Left hindlimb (tissue), 1 donor: ENCODE data around the gene LEMD2.
A peak's percentile ranks its signal among the peaks of the same experiment; 100 is the strongest.

Experiments used
- DNase-seq: peaks from one replicate; pipeline ENCODE4 v3.0.0-alpha.2; 2018

Gene LEMD2

DNA sequence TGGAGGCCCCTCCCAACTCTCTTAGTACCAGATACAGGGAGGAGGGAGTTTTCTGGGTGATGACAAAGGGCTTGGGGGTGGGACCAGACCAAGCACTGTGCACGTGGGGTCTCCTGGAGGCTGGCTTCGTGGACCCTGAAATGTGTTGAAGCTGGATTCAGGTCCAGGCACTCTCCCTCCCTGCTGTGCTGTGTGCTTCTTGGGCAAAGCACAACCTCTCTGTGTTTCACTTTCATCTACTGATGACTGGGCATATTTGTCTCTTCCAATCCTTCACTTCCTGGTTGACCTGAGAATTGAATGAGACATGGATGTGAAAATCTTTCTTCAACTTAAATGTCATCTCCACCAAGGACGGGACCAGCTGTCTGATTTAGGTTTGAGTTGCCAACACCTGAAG, 29.4 kb upstream of the LEMD2 start:
- DNase-seq, result no peak

DNA sequence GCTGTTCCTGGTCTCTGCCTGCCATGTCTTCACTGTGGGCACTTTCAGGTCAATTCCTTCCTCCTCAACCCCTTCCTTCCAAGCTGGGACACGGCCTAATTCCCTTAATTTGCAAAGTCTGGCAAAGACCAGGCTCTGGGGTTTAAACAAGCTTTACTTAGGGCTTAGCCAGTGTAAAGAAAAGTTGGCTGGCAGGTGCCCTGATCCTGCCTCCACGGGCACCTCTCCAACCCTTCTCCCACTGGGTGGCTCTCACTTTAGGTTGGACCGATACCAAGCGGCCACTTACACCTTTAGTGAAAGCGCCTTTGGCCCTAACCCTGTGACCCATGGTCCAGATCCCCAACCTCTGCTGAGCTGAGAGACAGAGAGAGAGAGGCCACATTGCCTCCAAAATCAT, 28.6 kb upstream of the LEMD2 start:
- no peak for DNase-seq

DNA sequence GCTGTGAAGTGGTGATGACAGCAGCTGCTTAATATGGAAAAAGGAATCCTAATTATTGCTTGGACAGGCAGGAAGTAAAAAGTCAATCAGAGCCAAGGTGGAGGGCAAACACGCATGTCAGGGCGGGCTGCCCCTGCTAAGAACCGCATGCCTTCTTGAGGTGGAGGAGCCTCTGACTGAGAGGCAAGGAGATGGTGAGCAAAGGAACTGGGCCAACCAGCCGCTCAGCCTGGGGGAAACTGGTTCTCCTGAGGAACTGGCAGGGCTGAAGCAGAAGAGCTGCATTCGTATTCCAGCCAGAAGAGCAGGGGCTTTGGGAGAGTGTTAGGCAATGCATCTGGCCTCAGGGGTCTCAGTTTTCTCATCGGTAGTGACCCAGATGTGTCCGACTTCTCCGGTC, 28.0 kb upstream of the LEMD2 start:
- DNase-seq, result no peak

DNA sequence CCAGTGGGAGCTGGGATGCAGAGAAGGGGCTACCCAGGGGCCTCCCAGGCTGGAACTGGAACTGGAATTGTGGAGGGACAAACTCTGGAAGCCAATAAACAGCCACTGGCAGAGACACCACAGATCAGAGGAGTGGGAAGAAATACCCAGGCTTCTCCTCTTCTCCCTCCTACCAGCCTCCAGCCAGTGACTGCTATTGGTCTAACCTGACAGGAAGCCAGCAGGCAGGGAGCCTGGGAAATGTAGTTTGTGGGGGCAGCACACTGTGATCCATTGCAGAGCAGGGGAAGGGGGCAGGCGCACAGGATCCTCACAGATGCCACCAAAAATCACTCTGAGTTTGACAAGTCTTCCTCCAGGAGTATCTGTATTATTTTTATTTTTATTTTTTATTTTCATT, 26.9 kb upstream of the LEMD2 start:
- DNase-seq, result no peak

DNA sequence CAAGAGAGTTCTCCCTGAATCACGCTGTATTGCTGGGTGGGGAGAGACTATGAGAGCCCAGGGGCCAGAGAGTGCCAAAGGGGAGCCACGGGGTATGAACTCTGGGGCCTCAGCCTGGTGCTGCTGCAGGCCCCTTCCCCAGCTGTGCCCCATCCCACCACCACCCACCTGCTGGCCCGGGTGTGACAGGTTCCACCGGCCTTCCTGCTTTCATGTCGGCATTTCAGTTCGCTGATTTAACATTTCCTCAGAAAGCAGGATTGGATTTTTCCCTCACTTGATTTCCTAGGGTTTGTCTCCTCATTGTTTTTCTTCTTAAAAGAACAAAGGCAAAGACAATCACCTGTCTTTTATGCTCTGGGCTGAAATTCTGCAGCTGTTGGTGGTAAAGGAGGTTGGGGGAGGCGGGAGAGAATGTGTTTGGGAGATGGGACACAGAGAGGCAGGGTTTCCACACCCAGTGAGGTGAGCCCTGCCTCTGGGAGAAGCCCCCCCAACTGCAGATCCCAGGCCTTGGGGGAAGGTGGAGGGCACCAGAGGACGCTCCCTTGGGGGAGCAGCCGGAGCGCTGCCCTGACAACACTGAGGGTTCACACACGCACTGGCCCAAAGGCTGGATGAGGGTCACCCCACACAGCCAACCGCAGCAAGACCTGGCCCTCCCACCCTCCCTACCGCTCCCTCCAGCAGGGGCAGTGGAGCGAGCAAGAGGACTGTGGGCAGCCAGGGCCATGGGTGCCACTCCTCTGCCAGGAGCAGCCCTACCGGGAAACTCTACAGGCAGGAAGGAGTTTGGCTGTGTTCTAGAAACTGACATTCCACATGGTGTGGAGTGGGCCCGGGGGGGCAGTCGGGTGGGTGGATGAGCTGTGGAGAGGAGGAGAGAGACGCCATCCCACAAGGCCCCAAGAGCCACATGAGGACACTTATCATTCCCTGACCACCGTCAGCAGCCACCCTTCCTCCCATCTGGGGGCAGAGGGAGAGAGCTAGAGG, 25.4 kb upstream of the LEMD2 start:
- no peak for DNase-seq

DNA sequence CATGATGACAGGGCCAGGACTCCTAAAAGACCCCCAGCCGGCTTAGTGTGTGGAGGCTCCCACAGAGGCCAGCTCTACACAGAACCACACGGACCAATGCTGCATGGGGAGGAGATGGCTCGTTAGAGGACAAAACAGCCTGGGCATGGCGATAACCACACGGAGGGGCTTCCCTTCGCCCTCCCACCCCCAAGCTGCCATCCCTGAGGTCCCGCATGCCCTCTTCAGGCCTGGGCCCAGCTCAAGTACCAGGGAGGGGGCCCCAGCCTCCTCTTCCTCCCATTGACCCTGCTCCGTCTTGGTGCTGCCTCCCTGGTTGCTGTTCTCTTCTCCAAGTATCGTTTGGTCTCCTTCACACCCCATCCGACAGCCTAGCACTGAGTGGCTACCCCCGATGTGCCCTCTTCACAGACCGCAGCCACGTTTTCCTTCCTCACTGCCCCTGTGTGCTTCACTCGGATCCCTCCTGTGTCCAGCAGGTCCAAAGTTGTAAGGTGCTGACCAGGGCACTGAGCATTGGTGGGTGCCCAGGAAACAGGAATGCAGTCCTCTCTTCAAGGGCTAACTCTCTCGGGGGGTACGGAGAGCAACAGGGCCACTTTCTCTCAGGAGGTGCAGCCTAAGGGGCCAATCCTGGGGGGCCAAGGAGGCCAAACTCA, 24.4 kb upstream of the LEMD2 start:
- DNase-seq, result no peak

DNA sequence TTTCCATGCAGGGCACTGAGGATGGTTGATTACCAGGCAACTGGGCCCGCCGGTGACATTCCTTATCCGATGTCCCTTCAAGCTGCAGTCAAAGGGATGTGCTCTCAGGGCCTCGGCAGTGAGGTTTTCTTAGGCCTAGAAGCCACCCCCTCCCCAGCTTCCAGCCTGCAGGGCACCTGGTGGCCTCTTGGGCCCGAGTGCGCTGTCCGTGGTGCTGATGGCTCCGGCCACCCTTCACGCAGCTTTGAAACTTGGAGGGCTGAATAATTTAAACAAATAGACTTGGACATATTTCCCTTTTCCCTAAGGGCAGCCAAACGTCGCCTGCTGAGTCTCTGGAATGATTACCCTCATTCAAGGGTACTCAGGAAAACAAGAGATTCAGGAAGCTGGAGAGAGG, 23.7 kb upstream of the LEMD2 start:
- DNase-seq, result peak; percentile 63

DNA sequence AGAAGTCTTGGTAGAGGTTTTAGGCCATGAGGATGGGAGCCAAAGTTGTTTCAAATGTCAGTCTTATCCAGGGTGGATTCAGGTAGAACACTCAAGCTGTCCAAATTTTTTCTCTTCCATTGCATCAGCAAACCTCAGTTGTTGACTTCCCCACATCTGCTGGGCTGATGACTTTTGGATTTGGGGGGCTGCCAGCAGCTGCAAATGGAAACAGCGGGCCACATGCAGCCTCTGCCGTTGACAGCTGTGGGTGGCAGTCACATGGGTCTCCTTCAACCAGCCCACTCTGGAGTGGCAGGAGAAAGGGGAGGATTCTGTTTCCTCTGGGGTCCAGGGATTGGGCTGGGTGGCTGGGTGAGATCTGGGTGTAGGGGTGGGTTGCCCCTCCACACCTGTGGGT, 20.7 kb upstream of the LEMD2 start:
- peak; percentile 51 for DNase-seq

DNA sequence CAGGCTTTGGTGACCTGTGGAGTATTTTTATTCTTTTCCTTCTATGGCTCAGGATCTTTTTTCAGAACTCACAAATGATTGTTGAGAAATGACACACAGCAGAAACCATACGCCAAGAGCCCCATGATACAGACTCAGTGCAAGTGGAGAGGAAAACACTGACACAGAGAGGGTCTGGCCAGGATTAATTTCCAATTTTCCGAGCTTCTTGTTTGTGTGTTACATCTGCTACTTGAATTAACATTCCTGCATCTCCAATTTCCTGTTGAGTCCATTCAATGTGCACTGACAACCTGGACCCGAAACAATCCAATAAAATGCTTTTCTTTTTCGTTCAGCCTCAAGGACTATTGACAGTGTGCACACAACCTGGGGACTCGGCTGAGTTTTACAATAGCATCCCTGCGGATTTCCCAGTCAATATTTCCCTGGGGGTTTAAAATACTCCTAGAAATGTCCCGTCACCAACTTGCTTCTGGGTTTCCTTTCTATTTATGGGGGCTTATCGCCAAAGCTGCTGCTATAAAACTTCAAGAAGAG, 19.8 kb upstream of the LEMD2 start:
- no peak for DNase-seq

DNA sequence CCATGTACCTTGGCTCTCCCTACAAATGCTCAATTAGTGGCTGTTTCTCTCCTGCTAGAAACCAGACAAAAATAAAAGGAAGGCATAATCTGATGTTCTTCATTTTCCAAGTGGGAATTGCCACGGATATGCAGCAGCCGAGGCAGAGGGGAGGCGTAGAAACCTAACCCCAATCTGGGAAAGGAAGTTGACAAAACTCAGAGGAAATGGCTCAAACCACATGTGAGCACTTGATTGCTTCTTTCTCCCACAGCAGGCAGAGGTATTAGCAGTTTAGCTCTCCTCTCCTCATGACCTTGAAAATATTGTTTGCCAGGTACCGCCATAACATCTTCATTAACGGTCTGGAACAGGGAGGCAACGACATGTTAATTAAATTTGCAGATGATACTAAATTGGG, 18.7 kb upstream of the LEMD2 start:
- no peak for DNase-seq

DNA sequence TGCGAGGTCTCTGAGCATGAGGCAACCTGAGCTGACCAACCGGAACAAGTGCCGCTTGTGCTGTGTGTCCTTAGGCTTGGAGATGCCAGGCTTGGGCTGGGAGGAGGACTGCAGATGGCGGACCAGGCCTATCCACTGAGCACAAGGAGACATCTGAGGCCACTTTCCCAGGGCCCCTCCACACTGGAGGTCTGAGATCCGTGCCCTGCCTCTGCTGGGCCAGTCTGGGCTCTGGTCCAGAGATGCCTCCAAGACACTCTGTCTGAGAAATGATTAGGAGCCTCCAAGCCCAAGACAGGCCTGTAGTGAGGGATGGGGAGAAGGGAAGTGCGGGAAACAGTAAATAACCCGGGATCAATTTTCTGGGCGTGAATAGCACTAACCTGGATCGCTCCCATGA, 17.9 kb upstream of the LEMD2 start:
- no peak for DNase-seq

DNA sequence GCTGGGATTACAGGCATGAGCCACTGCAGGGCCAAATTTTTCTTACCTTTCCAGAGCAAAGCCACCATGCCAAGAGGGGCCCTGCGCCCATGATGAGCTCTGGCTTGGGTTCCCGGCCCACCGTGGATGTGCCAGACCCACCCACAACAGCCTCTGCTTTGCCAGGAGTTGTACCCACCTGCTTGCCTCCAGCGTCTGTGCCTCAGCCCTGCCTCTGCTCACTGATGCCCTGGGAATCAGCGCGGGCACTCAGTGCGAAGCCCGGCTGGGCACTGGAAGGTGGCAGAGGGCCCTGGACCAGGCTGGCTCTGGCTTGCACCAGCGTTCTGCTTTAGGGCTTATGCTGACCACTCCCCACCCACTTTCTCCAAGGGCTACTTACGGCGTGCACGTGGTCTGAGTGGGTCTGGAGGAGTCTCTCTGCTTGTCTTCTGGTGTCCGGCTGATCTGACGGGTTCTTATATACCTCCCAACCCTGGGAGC, 14.7 kb upstream of the LEMD2 start, which contains the start of gene MLN:
MLN (minus strand) TSS at position 433 of the 483 bp plus-strand sequence. CDS start 2,840 bp downstream, outside the sequence.
- no peak for DNase-seq

DNA sequence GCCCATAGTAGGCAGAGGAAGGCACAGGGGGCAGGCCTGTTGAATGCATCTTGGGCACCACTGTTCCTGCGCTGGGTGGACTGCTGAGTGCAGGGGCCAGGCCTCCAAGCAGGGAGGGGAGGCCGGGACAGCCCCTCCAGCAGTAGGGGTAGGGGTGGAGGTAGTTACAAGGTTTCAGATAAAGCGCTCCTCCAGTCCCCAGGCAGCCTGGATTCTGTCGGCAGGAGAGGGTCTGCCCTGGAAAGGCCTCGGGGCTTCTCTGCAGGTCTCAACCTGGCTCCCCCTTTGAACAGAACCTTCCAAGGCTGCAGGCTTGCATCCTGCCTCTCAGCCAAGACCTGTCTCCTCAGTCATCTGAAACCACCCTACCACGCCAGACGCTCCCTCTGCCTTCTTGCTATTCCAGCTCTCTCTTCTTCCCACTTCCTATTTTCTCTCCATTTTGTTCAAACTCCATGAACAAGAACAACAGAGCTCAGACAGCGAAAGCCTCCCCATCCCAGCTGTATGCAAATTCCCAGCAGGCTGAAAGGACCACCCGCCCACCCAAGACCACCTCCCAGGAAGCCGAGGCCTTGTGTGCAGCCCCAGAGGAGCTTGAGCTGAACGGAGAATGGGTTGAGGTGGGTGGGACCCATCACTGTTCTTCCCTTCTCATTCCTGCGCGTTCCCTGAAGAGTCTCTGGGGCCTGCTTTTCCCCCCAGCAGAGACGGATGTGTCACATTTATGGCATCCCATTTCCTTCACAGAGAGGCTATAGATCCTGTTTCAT, 13.4 kb upstream of the LEMD2 start:
- DNase-seq, result no peak

DNA sequence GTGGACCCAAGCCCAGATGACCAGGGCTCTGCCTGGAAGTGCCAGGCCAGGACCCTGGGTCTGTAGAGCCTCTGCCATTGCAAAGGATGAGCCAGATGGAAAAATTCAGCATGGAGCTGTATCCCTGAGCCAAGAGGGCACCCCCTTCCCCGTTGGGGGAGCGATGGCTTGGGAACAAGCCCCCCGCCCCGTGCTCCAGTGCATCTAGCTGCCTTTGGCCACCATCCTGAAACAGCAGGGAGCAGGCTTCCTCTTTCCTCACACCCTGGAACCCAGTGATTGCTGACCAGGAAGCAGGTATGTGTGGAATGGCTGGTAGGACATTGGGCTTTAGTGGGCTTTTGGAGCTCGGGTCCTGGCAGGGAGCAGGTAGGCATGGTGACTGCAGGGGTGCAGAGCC, 12.7 kb upstream of the LEMD2 start:
- no peak for DNase-seq

DNA sequence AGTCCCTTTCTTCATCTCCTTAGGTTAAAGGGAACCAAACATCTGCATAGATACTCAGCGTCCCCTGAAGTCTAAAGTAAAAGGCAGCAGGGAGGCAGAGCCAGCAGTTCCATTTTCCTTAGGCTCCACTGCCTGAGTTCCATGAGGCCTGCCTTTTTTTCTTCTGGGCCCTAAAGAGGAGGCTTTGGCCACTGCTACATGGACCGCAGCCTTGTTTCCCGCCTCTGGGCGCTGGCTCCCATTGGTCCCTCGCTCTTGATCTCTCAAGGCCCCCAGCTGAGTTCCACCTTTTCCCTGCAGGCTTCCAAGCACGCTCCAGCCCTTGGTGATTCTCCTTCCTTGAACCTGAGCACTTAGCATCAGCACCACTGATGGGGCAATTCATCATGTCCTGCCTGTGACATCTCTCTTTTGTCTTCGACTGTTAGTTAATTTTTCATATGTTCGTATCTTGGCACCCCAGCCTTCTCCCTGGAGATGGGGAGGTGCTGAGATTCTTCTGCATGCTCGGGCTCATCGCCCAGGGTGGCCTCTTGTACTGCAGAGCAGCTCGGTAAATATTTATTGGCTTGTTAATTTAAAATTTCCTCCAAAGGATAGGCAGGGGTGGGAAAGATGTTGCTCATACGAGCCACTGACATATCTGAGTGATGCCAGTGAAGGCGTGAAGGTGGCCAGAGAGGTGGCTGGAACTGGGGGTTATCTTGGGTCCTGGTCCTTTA, 11.5 kb upstream of the LEMD2 start:
- DNase-seq, result no peak

DNA sequence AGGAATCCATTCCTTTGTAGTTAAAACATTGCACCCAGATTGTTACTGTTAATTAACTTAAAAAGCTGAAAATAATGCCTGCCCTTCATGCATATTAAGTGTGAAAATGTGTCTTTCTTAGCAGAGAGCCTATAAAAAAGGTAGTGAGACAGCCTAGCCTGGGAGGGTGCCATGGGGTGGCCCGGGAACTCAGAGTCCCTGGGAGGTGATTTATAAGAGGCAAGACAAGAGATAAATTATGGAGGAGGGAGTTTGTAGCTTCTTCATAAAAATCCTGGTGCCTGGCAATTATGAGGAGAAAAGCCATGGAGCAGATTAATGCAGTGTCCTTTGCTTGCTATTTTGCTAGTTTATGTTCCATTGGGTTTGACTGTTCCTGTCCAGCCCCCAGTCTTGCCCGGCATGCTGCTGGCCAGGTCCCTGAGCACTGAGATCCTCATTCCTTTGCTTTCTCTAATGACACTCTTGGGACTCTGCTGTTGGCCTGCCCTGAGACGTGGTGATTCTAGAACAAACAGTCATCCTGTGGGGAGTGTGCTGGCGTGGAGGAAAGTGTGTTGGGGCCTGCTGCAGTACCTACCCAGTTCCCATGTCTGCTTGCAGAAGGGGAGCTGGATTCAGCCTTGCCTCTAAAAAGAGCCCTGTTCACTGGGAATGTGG, 10.7 kb upstream of the LEMD2 start:
- no peak for DNase-seq

DNA sequence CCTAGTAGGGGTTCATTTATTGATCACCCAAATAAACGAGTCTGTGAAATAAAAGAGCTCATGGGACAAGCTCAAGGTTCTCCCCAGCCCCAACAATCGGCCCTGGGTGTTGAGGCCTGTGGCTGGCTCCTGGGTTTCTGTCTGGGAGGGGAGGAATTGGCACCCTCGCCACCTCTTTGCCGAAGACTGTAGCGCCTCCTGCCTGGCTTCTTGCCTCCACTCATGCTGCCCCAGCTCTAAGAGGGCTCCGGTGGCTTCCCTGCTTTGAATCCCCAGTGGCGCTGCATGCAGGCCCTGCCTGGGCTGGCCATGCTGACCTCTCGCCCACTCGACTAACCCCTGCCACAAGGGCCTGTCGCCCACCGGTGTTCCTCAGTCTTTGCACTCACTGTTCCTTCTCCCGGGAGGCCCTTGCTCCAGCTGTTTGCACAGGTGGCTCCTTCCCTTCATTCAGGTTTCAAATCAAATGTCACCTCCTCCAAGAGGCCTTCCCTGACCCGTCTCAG, 9.5 kb upstream of the LEMD2 start:
- no peak for DNase-seq

DNA sequence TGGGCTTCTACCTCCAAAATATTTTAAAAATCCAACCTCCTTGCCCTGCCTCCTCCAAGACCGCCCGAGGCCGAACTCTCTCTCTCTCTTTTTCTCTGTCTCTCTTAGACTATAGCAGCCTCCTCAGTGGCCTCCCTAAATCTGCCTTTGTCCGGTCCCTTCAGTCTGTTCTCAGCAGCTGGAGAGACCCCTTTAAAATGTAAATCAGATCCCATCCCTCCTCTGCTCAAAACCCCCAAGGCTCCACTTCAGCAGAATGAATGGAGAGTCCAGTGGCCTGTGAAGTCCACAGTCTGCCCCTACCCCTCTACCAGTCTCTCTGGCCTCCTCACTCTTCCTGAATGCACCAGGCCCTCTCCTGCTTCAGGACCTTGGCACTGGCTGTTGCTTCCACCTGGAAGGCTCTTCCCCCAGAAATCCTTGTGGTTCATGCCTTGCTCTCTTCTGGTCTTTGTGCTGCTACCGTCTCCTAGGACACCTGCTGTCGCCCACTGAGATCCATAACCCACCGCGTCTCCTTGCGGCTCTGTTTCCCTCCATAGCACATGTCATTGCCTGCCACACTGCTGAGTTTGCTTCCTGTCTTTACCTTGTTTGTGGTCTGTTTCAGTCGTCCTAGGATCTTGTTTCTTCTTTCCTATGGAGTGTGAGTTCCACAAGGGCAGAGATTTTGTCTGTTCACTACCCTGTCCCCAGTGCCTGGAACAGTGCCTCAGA, 8.9 kb upstream of the LEMD2 start:
- no peak for DNase-seq

DNA sequence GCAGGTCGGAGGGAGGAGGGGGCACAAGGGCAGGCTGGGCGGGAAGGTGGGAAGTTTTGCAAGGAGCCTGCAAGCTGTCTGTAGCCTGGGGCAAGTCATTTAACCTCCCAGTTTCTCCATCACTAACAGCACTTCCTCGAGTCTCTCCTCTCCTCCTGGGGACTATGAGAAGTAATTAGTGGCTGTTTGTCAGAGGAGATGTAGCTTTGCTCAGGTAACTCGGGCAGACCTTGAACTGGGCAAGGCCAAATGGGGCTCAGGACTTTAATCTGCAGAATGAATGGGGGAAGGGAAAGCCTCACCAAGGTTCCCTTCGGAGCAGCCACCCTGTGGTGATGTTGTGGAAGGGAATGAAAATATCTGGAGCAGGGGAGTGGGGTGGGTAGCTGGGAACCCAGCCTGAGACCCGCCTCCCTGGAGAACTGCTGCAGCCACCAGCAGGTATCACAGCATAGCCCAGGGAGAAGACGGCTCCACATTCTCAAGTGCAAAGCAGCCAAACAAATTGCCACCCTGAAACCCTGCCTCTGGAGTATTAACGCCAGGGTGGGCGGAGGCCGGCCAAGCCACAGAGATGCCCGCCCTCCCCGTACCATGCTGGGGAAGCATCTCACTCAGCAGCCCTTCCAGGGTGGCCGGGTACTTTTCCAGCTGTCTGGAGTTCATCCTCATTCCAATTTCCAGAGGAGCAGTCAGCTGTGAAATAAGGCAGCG, 6.1 kb upstream of the LEMD2 start:
- no peak for DNase-seq

DNA sequence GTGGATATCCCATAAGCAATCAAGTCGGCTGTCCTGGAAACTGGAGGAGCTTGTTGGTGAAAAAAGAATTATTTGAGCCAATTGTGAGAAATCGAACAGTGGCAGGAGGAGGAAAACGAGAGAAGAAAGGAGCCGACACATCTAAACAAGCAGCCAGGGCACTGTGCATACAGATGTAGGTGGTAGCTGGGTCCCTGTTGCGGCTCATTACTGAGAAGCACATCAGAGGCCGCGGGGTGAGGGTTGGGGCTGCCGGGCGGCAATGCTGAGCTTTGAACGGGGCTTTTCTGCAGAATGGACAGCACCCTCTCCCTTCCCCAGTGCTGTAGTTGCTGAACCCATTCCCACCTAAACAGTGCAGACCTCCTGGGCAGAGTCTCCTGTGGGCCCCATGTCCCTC, 4.1 kb upstream of the LEMD2 start:
- no peak for DNase-seq
